Astrocyte (in vitro differentiated cells and primary cell): ENCODE results near the gene OSER1. TPM values are rescaled to one million over a fixed set of nuclear protein-coding genes. Genes with fewer than 3 reads are reported as not detected.
"Not testable (repeated sequence)": the region's sequence is repeated elsewhere in the genome, so short reads cannot be mapped to it uniquely, and the experiment has no call there.

Experiments
- DNase-seq: peaks from one replicate; pipeline ENCODE4 v3.0.0-alpha.2; 2010; ENCODE audit warnings: low read depth
- FAIRE-seq: peaks from 2 replicates; lab custom pipeline; 2011; peaks lifted over from hg19 to GRCh38; lab: Jason Lieb, UNC
- H2AFZ ChIP-seq: 2 replicates; pipeline ENCODE4 v1.6.0; 2012; ENCODE audit warnings: low read depth, low read length, inconsistent platforms
- H3K27ac ChIP-seq: 2 replicates; pipeline ENCODE4 v1.5.1; 2011; ENCODE audit warnings: low read depth, low read length, inconsistent platforms
- H3K27me3 ChIP-seq: 2 replicates; pipeline ENCODE4 v1.6.0; 2011; ENCODE audit warnings: low read length, inconsistent platforms; ENCODE audit not compliant: insufficient read depth
- H3K36me3 ChIP-seq: 2 replicates; pipeline ENCODE4 v1.5.1; 2011; ENCODE audit warnings: low read length, inconsistent platforms; ENCODE audit not compliant: insufficient read depth
- H3K4me1 ChIP-seq: 2 replicates; pipeline ENCODE4 v1.5.1; 2011; ENCODE audit warnings: low read length, inconsistent platforms; ENCODE audit not compliant: insufficient read depth
- H3K4me2 ChIP-seq: 2 replicates; pipeline ENCODE4 v1.6.0; 2012; ENCODE audit warnings: low read length, inconsistent platforms
- H3K4me3 ChIP-seq: 2 replicates; pipeline ENCODE4 v1.5.1; 2011; ENCODE audit warnings: low read depth, mild to moderate bottlenecking, low read length, inconsistent platforms; ENCODE audit not compliant: insufficient read depth
- H3K79me2 ChIP-seq: 2 replicates; pipeline ENCODE4 v1.6.0; 2012; ENCODE audit warnings: mild to moderate bottlenecking, low read length, inconsistent platforms; ENCODE audit not compliant: insufficient read depth
- H3K9ac ChIP-seq: 2 replicates; pipeline ENCODE4 v1.6.0; 2012; ENCODE audit warnings: mild to moderate bottlenecking, low read length, inconsistent platforms
- H3K9me3 ChIP-seq: 2 replicates; pipeline ENCODE4 v1.5.1; 2012; ENCODE audit warnings: low read depth, mild to moderate bottlenecking, low read length, inconsistent platforms; ENCODE audit not compliant: insufficient read depth
- H4K20me1 ChIP-seq: 2 replicates; pipeline ENCODE4 v1.6.0; 2012; ENCODE audit warnings: low read length, inconsistent platforms; ENCODE audit not compliant: insufficient read depth
- H3K27ac Mint-ChIP-seq: one replicate; pipeline ENCODE4 v1.8.0; 2021; ENCODE audit warnings: mild to moderate bottlenecking, mixed read lengths; ENCODE audit not compliant: unreplicated experiment
- H3K27me3 Mint-ChIP-seq: one replicate; pipeline ENCODE4 v1.8.0; 2021; ENCODE audit warnings: low read depth, mixed read lengths; ENCODE audit not compliant: unreplicated experiment
- H3K36me3 Mint-ChIP-seq: one replicate; pipeline ENCODE4 v1.8.0; 2021; ENCODE audit warnings: low read depth, mixed read lengths; ENCODE audit not compliant: unreplicated experiment
- H3K4me1 Mint-ChIP-seq: one replicate; pipeline ENCODE4 v1.8.0; 2021; ENCODE audit warnings: low read depth, mixed read lengths; ENCODE audit not compliant: unreplicated experiment
- H3K4me3 Mint-ChIP-seq: one replicate; pipeline ENCODE4 v1.8.0; 2021; ENCODE audit warnings: mild to moderate bottlenecking, moderate library complexity, mixed read lengths; ENCODE audit not compliant: unreplicated experiment
- H3K9me3 Mint-ChIP-seq: one replicate; pipeline ENCODE4 v1.8.0; 2021; ENCODE audit warnings: mild to moderate bottlenecking, mixed read lengths; ENCODE audit not compliant: unreplicated experiment
- CTCF ChIP-seq: IDR thresholded peaks from 2 replicates; pipeline ENCODE4 v1.5.1; 2011; ENCODE audit warnings: low read depth, mild to moderate bottlenecking, inconsistent platforms, low read length, moderate library complexity; ENCODE audit not compliant: insufficient read depth
- EZH2 ChIP-seq: IDR thresholded peaks from 2 replicates; pipeline ENCODE4 v1.6.1; 2012; ENCODE audit warnings: mild to moderate bottlenecking, low read length, inconsistent platforms; ENCODE audit not compliant: insufficient read depth
- total RNA-seq: library from RNA; stranded (reverse); gene quantifications from 2 replicates; pipeline ENCODE4 v1.2.1, GENCODE V29; 2021

The OSER1 gene
- total RNA-seq, 1 donor from 2014 or later: 30.9 TPM

DNA sequence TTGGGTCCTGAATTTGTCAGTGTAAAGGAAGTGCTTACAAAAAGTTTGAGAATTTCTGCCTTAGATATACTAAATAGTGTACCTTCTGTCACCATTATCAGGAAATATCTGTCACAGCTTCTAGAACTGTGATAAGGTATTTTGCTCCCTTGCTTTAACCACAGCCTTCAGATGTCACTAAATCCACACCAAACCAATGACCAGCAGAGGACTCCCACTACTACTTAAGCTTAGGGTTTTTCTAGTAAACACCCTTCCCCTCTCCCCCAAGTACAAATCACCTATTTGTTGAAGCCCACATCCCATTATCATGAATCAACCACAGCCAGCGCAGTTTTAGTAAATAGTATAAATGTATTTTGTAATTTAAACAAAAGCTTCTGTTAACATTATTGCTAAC, 15.0 kb downstream of the OSER1 start:
- Histone ChIP-seq H2AFZ (no peak overlapping the region), H3K9me3 (no peaks in the 10 kb centered on the region), H3K4me2 (no peak overlapping the region), H3K79me2 (peaks cover 17% of the 10 kb centered on the region), H4K20me1 (peaks cover 9% of the 10 kb centered on the region), H3K27ac (no peak overlapping the region), H3K36me3 (peaks cover 30% of the 10 kb centered on the region), H3K4me3 (no peak overlapping the region), H3K9ac (no peak overlapping the region), H3K4me1 (no peaks in the 10 kb centered on the region), H3K27me3 (no peaks in the 10 kb centered on the region)
- no peak for FAIRE-seq
- H3K9me3 Mint-ChIP-seq: no peaks in the 10 kb centered on the region
- peaks cover 22% of the 10 kb centered on the region for H3K36me3 Mint-ChIP-seq
- peaks cover 2% of the 10 kb centered on the region for H3K27me3 Mint-ChIP-seq
- DNase-seq: no peak
- H3K27ac Mint-ChIP-seq: no peak overlapping the region
- peaks cover 12% of the 10 kb centered on the region for H3K4me1 Mint-ChIP-seq
- H3K4me3 Mint-ChIP-seq: no peak overlapping the region
- TF ChIP-seq CTCF (no peak), EZH2 (no peak)

GRCh38 chr20:44193801-44194200, 16.8 kb downstream of the OSER1 start:
- Mint-ChIP-seq H3K27ac (no peak overlapping the region), H3K4me1 (peaks cover 3% of the 10 kb centered on the region), H3K27me3 (peaks cover 2% of the 10 kb centered on the region), H3K4me3 (no peak overlapping the region), H3K9me3 (no peaks in the 10 kb centered on the region), H3K36me3 (peaks cover 8% of the 10 kb centered on the region)
- no peak overlapping the region for H2AFZ ChIP-seq
- H3K36me3 ChIP-seq: peaks cover 15% of the 10 kb centered on the region
- TF ChIP-seq CTCF (no peak), EZH2 (no peak)
- H3K27me3 ChIP-seq: no peaks in the 10 kb centered on the region
- H4K20me1 ChIP-seq: no peaks in the 10 kb centered on the region
- no peak for DNase-seq
- no peak overlapping the region for H3K9ac ChIP-seq
- no peak overlapping the region for H3K27ac ChIP-seq
- peaks cover under 1% of the 10 kb centered on the region for H3K79me2 ChIP-seq
- no peak overlapping the region for H3K4me2 ChIP-seq
- H3K4me1 ChIP-seq: no peaks in the 10 kb centered on the region
- H3K9me3 ChIP-seq: no peaks in the 10 kb centered on the region
- H3K4me3 ChIP-seq: no peak overlapping the region
- FAIRE-seq: no peak

GRCh38 chr20:44191640-44192039, 18.9 kb downstream of the OSER1 start:
- not testable (repeated sequence) for H3K9me3 ChIP-seq, H3K79me2 ChIP-seq, H3K27ac Mint-ChIP-seq, H3K4me2 ChIP-seq, FAIRE-seq, H3K27me3 Mint-ChIP-seq, H3K4me3 ChIP-seq, H3K9me3 Mint-ChIP-seq, H4K20me1 ChIP-seq, H2AFZ ChIP-seq, DNase-seq, H3K4me3 Mint-ChIP-seq, H3K9ac ChIP-seq, H3K36me3 Mint-ChIP-seq, H3K27ac ChIP-seq, H3K27me3 ChIP-seq, H3K36me3 ChIP-seq
- peaks cover 16% of the 10 kb centered on the region for H3K4me1 ChIP-seq
- peaks cover 16% of the 10 kb centered on the region for H3K4me1 Mint-ChIP-seq
